ENCODE results near the gene THRB.

Gene THRB

GRCh38 chr3:24512564-24513197, 18.0 kb upstream of the THRB start:
- no peak for DNase-seq (ENCODE audit: low spot score)

- no peak for DNase-seq (ENCODE audit: low spot score)
These were observed 15.5 kb upstream of the THRB start for GRCh38 chr3:24510030-24510648.

GRCh38 chr3:24508423-24508839, 13.8 kb upstream of the THRB start:
- peak; percentile 32 for DNase-seq (ENCODE audit: low spot score)

GRCh38 chr3:24507776-24508422, 13.2 kb upstream of the THRB start:
- no peak for DNase-seq (ENCODE audit: low spot score)

GRCh38 chr3:24506966-24507775, 12.5 kb upstream of the THRB start:
- peak; percentile 20 for DNase-seq (ENCODE audit: low spot score)

- DNase-seq (ENCODE audit: low spot score): peak; percentile 26
These were observed 11.3 kb upstream of the THRB start for GRCh38 chr3:24505691-24506550.

- DNase-seq (ENCODE audit: low spot score): no peak
These were observed 10.1 kb upstream of the THRB start for GRCh38 chr3:24504772-24505171.

- DNase-seq (ENCODE audit: low spot score): no peak
These were observed 9.0 kb upstream of the THRB start for GRCh38 chr3:24503616-24504113.

- peak; percentile 16 for DNase-seq (ENCODE audit: low spot score)
These were observed 8.0 kb upstream of the THRB start for GRCh38 chr3:24502690-24503089.

- DNase-seq (ENCODE audit: low spot score): no peak
These were observed 6.2 kb upstream of the THRB start for GRCh38 chr3:24500806-24501205.

GRCh38 chr3:24499991-24500390, 5.3 kb upstream of the THRB start:
- DNase-seq (ENCODE audit: low spot score): no peak

GRCh38 chr3:24498796-24499195, 4.1 kb upstream of the THRB start:
- no peak for DNase-seq (ENCODE audit: low spot score)

GRCh38 chr3:24498391-24498790, 3.7 kb upstream of the THRB start:
- DNase-seq (ENCODE audit: low spot score): no peak

GRCh38 chr3:24497942-24498341, 3.3 kb upstream of the THRB start:
- no peak for DNase-seq (ENCODE audit: low spot score)

- DNase-seq (ENCODE audit: low spot score): peak; percentile 86
These were observed 2.2 kb upstream of the THRB start for GRCh38 chr3:24496529-24497482.

- peak; percentile 58 for DNase-seq (ENCODE audit: low spot score)
These were observed 810 bp upstream of the THRB start for GRCh38 chr3:24495326-24495994.

GRCh38 chr3:24493746-24494617, 668 bp downstream of the THRB start:
- peak; percentile 65 for DNase-seq (ENCODE audit: low spot score)

- DNase-seq (ENCODE audit: low spot score): no peak
These were observed 1.6 kb downstream of the THRB start for GRCh38 chr3:24492971-24493551.

Measured in AG20443 (cell line).